Loucy (cell line): Measurements from ENCODE around the gene VWA1.

Source experiments
- CTCF ChIP-seq: fragments of 200-600 bp; sonication (generic); conservative IDR thresholded peaks from 2 replicates; pipeline ENCODE4 v1.5.1; 2014; ENCODE audit warnings: mild to moderate bottlenecking, antibody characterized with exemption, low read length
- EZH2phosphoT487 ChIP-seq: fragments of 200-600 bp; IDR thresholded peaks from 2 replicates; pipeline ENCODE4 v1.6.1; 2018; ENCODE audit warnings: antibody characterized with exemption, mild to moderate bottlenecking, moderate library complexity, borderline replicate concordance

- TF ChIP-seq CTCF (no peak), EZH2phosphoT487 (no peak)
These were observed 8.9 kb upstream of the VWA1 start for GRCh38 chr1:1426496-1427105.
